WTC11 (cell line): ENCODE results near the gene CLIP1. TPM values are rescaled to one million over a fixed set of nuclear protein-coding genes. Genes with fewer than 3 reads are reported as not detected.
A peak's percentile ranks its signal among the peaks of the same experiment; 100 is the strongest.
"Not testable (repeated sequence)": the region's sequence is repeated elsewhere in the genome, so short reads cannot be mapped to it uniquely, and the experiment has no call there.

Experiments
- ATAC-seq: fragments of 200-7000 bp; cut with Tn5 transposase; 2 replicates; pipeline ENCODE4 v1.10.0; 2021; ENCODE audit warnings: mild to moderate bottlenecking, moderate library complexity
- CTCF ChIA-PET: fragments of 300-600 bp; sonication (Branson Sonifier 250); formaldehyde crosslinking; loops from one replicate; lab custom pipeline; 2021; ENCODE audit warnings: antibody characterized with exemption; lab: Charles Lee
- POLR2A ChIA-PET: fragments of 350-600 bp; sonication (Branson Sonifier 250); formaldehyde crosslinking; loops from one replicate; lab custom pipeline; 2021; ENCODE audit warnings: antibody characterized with exemption; lab: Charles Lee
- DNase-seq: peaks from one replicate; pipeline ENCODE4 v3.0.0; 2021; ENCODE audit warnings: low spot score
- H3K27ac Mint-ChIP-seq: 2 replicates; pipeline ENCODE4 v1.8.0; 2021; ENCODE audit warnings: mixed read lengths
- H3K27me3 Mint-ChIP-seq: 2 replicates; pipeline ENCODE4 v1.8.0; 2021; ENCODE audit warnings: low read depth, mild to moderate bottlenecking, moderate library complexity, mixed read lengths
- H3K36me3 Mint-ChIP-seq: 2 replicates; pipeline ENCODE4 v1.8.0; 2021; ENCODE audit warnings: mixed read lengths
- H3K4me1 Mint-ChIP-seq: 2 replicates; pipeline ENCODE4 v1.8.0; 2022; ENCODE audit warnings: mixed read lengths
- H3K4me3 Mint-ChIP-seq: 2 replicates; pipeline ENCODE4 v1.8.0; 2021; ENCODE audit warnings: mild to moderate bottlenecking, moderate library complexity, mixed read lengths
- H3K9me3 Mint-ChIP-seq: 2 replicates; pipeline ENCODE4 v1.8.0; 2021; ENCODE audit warnings: mixed read lengths
- ATF3 ChIP-seq: sonication (generic); formaldehyde crosslinking; conservative IDR thresholded peaks from 2 replicates; pipeline ENCODE4 v1.8.1; 2022; ENCODE audit warnings: mild to moderate bottlenecking, missing genetic modification reagents
- E2F1 ChIP-seq: sonication (generic); formaldehyde crosslinking; IDR thresholded peaks from 2 replicates; pipeline ENCODE4 v1.8.0; 2022; ENCODE audit warnings: mild to moderate bottlenecking, missing genetic modification reagents
- ESRRA ChIP-seq: sonication (generic); formaldehyde crosslinking; IDR thresholded peaks from 2 replicates; pipeline ENCODE4 v1.8.1; 2022; ENCODE audit warnings: mild to moderate bottlenecking, missing genetic modification reagents, borderline replicate concordance
- GABPB1 ChIP-seq: sonication (generic); formaldehyde crosslinking; IDR thresholded peaks from 2 replicates; pipeline ENCODE4 v1.8.1; 2023; ENCODE audit warnings: mild to moderate bottlenecking, missing genetic modification reagents
- HMGA2 ChIP-seq: fragments of 250-450 bp; sonication (Bioruptor Pico); IDR thresholded peaks from 2 replicates; pipeline ENCODE4 v1.4.0; 2021; ENCODE audit warnings: mild to moderate bottlenecking, moderate library complexity
- IRF2 ChIP-seq: sonication (generic); formaldehyde crosslinking; IDR thresholded peaks from 2 replicates; pipeline ENCODE4 v1.8.0; 2022; ENCODE audit warnings: low read depth, missing genetic modification reagents, borderline replicate concordance
- MXD4 ChIP-seq: fragments of 250-450 bp; sonication (Bioruptor Pico); IDR thresholded peaks from 2 replicates; pipeline ENCODE4 v1.8.0; 2021; ENCODE audit warnings: mild to moderate bottlenecking, moderate library complexity, borderline replicate concordance
- NR1H2 ChIP-seq: sonication (generic); formaldehyde crosslinking; IDR thresholded peaks from 2 replicates; pipeline ENCODE4 v1.9.0; 2021; ENCODE audit warnings: mild to moderate bottlenecking, moderate library complexity, missing genetic modification reagents
- PRRX2 ChIP-seq: fragments of 250-450 bp; sonication (Bioruptor Pico); IDR thresholded peaks from 2 replicates; pipeline ENCODE4 v1.8.0; 2021; ENCODE audit warnings: mild to moderate bottlenecking
- STAT6 ChIP-seq: sonication (generic); formaldehyde crosslinking; conservative IDR thresholded peaks from 2 replicates; pipeline ENCODE4 v1.8.1; 2023; ENCODE audit warnings: mild to moderate bottlenecking, low read depth, missing genetic modification reagents, moderate library complexity
- USF2 ChIP-seq: sonication (generic); formaldehyde crosslinking; IDR thresholded peaks from 2 replicates; pipeline ENCODE4 v1.8.1; 2023; ENCODE audit warnings: mild to moderate bottlenecking, missing genetic modification reagents, moderate library complexity
- ZBTB43 ChIP-seq: sonication (generic); formaldehyde crosslinking; IDR thresholded peaks from 2 replicates; pipeline ENCODE4 v1.8.1; 2023; ENCODE audit warnings: mild to moderate bottlenecking, missing genetic modification reagents
- ZNF121 ChIP-seq: sonication (generic); formaldehyde crosslinking; IDR thresholded peaks from 2 replicates; pipeline ENCODE4 v1.8.0; 2023; ENCODE audit warnings: missing genetic modification reagents
- ZNF138 ChIP-seq: sonication (generic); formaldehyde crosslinking; conservative IDR thresholded peaks from 2 replicates; pipeline ENCODE4 v1.8.1; 2022; ENCODE audit warnings: mild to moderate bottlenecking, moderate library complexity, missing genetic modification reagents
- ZNF219 ChIP-seq: sonication (generic); formaldehyde crosslinking; IDR thresholded peaks from 2 replicates; pipeline ENCODE4 v1.8.0; 2023; ENCODE audit warnings: missing genetic modification reagents, mild to moderate bottlenecking, borderline replicate concordance
- ZNF263 ChIP-seq: sonication (generic); formaldehyde crosslinking; IDR thresholded peaks from 2 replicates; pipeline ENCODE4 v1.8.1; 2022; ENCODE audit warnings: low read depth, mild to moderate bottlenecking, moderate library complexity, missing genetic modification reagents
- ZNF396 ChIP-seq: fragments of 250-450 bp; sonication (Bioruptor Pico); IDR thresholded peaks from 2 replicates; pipeline ENCODE4 v1.8.0; 2021; ENCODE audit warnings: mild to moderate bottlenecking, moderate library complexity, borderline replicate concordance
- total RNA-seq: library from RNA; stranded (reverse); gene quantifications from 3 replicates; pipeline ENCODE4 v1.2.3, GENCODE V29; 2021

CLIP1 gene
- total RNA-seq, 1 experiment from 2014 or later, result 24.9 TPM

GRCh38 chr12:122467983-122468382 is 45.5 kb upstream of the CLIP1 start:
- H3K27ac Mint-ChIP-seq, result no peak overlapping the region; the same call in 1 of the 2 replicates
- ChIA-PET POLR2A (no interaction called here), CTCF (no interaction called here)

GRCh38 chr12:122464317-122465042 is 42.0 kb upstream of the CLIP1 start:
- H3K36me3 Mint-ChIP-seq, DNase-seq, ATAC-seq, H3K27ac Mint-ChIP-seq, H3K4me1 Mint-ChIP-seq, H3K9me3 Mint-ChIP-seq, H3K27me3 Mint-ChIP-seq, CTCF ChIA-PET, H3K4me3 Mint-ChIP-seq: not testable (repeated sequence)
- POLR2A ChIA-PET, result interaction anchor here (0.6 kb wide), 1 partner anchor 198 kb away, joined by 4 read pairs; no protein-coding TSS in a partner anchor
- TF ChIP-seq GABPB1 (CRISPR knock-in tag), result 0 out of 2 replicates have a peak, but pooled peaks have one; percentile 19

More at GRCh38 chr12:122467983-122468382, 45.5 kb upstream of the CLIP1 start:
- ATAC-seq, result no peak
- Mint-ChIP-seq H3K9me3 (peaks cover 3% of the 10 kb centered on the region; the same call in 1 of the 2 replicates), H3K36me3 (peaks cover under 1% of the 10 kb centered on the region), H3K27me3 (no peaks in the 10 kb centered on the region), H3K4me3 (no peak overlapping the region), H3K4me1 (no peaks in the 10 kb centered on the region)
- TF ChIP-seq ZNF263 (no peak), ZNF396 (no peak), PRRX2 (CRISPR knock-in tag) (no peak), GABPB1 (CRISPR knock-in tag) (no peak), E2F1 (CRISPR knock-in tag) (no peak), ZNF219 (no peak), ZBTB43 (CRISPR knock-in tag) (no peak), ZNF138 (CRISPR knock-in tag) (no peak), NR1H2 (CRISPR knock-in tag) (no peak), ATF3 (CRISPR knock-in tag) (no peak), STAT6 (CRISPR knock-in tag) (no peak), ZNF121 (CRISPR knock-in tag) (no peak), ESRRA (CRISPR knock-in tag) (no peak), USF2 (CRISPR knock-in tag) (no peak), IRF2 (no peak), MXD4 (no peak), HMGA2 (CRISPR knock-in tag) (no peak)
- no peak for DNase-seq
